GM18498 (cell line): ENCODE results near the gene RGS10.

ENCODE experiments used
- ATAC-seq: cut with Tn5 transposase; IDR thresholded peaks from one replicate; pipeline ENCODE4 v1.9.1; 2021; ENCODE audit warnings: mild to moderate bottlenecking, moderate library complexity; ENCODE audit not compliant: unreplicated experiment

RGS10 gene

DNA sequence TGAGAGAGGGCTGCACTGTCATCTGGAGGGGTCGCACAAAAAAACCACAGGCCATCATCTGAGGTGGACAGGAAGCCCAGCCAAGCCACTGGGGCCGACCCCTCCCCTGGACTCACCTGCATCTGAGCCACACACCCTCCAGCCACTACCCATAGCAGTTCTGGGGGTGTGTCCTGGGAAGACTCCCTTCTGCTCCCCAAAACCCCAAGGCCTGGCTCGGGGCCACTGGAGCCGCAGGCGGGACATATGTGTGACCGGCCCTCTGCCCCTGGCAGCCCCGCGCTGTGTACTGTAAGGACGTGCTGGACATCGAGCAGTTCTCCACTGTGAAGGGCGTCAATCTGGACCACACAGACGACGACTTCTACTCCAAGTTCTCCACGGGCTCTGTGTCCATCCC, 90.1 kb downstream of the RGS10 start:
- ATAC-seq = no peak

GRCh38 chr10:119451300-119451896, 91.1 kb downstream of the RGS10 start:
- no peak for ATAC-seq

- no peak for ATAC-seq
Observed at GRCh38 chr10:119450606-119451299, 91.8 kb downstream of the RGS10 start.
